Pancreas (tissue), 10 donors: ENCODE results near the gene CEP20. TPM values are rescaled to one million over a fixed set of nuclear protein-coding genes. Genes with fewer than 3 reads are reported as not detected.
A peak's percentile ranks its signal among the peaks of the same experiment; 100 is the strongest.

ENCODE experiments used
- ATAC-seq, 4 donors: fragments of 200-7000 bp; cut with Tn5 transposase; one replicate each; pipeline versions ENCODE4 v1.8.0 to v1.9.1; 2020; ENCODE audit warnings: mild to moderate bottlenecking in 4 of 4, moderate library complexity in 4 of 4
- DNase-seq, 6 donors: peaks; one replicate each; pipeline ENCODE4 v3.0.0-alpha.2; 2020
- FAIRE-seq: peaks from 2 replicates; lab custom pipeline; 2012; peaks lifted over from hg19 to GRCh38; lab: Jason Lieb, UNC
- H3K27ac ChIP-seq, 4 donors: fragments of 200-600 bp; sonication (generic); 1 replicate in 3 of 4; 2 replicates in 1 of 4; pipeline versions ENCODE4 v1.5.0 to v1.8.0; 2020
- H3K27me3 ChIP-seq, 4 donors: fragments of 200-600 bp; one replicate each; pipeline ENCODE4 v1.8.0; 2021
- H3K36me3 ChIP-seq, 3 donors: fragments of 200-600 bp; sonication (generic) in 1 of 3; one replicate each; pipeline versions ENCODE4 v1.5.0 to v1.8.0; 2020 to 2021
- H3K4me1 ChIP-seq, 3 donors: fragments of 200-600 bp; one replicate each; pipeline ENCODE4 v1.8.0; 2021
- H3K4me3 ChIP-seq, 4 donors: fragments of 200-600 bp; sonication (generic) in 2 of 4; one replicate each; pipeline versions ENCODE4 v1.5.0 to v1.8.0; 2020 to 2021
- H3K9me3 ChIP-seq, 4 donors: fragments of 200-600 bp; one replicate each; pipeline ENCODE4 v1.8.0; 2021
- CTCF ChIP-seq, 4 donors: fragments of 200-600 bp; sonication (generic) in 3 of 4; IDR thresholded peaks; one replicate each; pipeline versions ENCODE4 v1.5.0 to v1.8.0; 2021; ENCODE audit warnings: antibody characterized with exemption in 4 of 4
- WGBS, 2 donors: extraction: QIAGEN DNeasy Blood & Tissue Kit; methylation state at CpG; one replicate each; pipeline ENCODE4 v1.1.7; 2013; 5-methylcytosine and 5-hydroxymethylcytosine counted together
- intact Hi-C, 3 donors: fragments of 100-400 bp; cut with DNase I; formaldehyde crosslinking; loops; one replicate each; pipeline versions ENCODE4 v1.11.1 to v1.14.2; 2022
- polyA plus RNA-seq, 2 donors: library from polyadenylated mRNA; stranded (reverse); fragments of 200-250 nt; gene quantifications; one replicate each; pipeline ENCODE4 v1.2.3, GENCODE V29; 2013
- total RNA-seq, 6 donors: library from RNA; stranded (reverse); fragmentation: NEBNext Ultra II Directional in 4 of 6; extraction: Animal tissue kit (Norgen Biotek cat#: 25700) in 4 of 6; gene quantifications; one replicate each; pipeline versions ENCODE4 v1.2.1 to v1.2.4, GENCODE V29; 2021 to 2023
- donor health status: healthy with polysubstance abuse.
- donor health status: DM: no; HTN: no; CAD: no; lungs with moderate emphysema.
- donor health status: DM: no; HTN: no; CAD: no.
- donor health status: control.
- donor health status: control.
- donor health status: Bipolar disorder and iron deficiency.
- donor health status: DM: yes; HTN: yes; CAD: no.
- donor health status: DM: no; HTN: no; CAD: no.
- donor health status: DM: no; HTN: no; CAD: no.
- donor health status: DM: yes; HTN: yes; CAD: no.

The CEP20 gene
- total and polyA plus RNA-seq, 8 donors = 8.6 to 21.3 (median 17.5) TPM

GRCh38 chr16:15906439-15906838, 18.0 kb upstream of the CEP20 start:
- Histone ChIP-seq H3K27me3 (no peaks in the 10 kb centered on the region), H3K4me1 (no peaks in the 10 kb centered on the region), H3K36me3 (no peaks in the 10 kb centered on the region), H3K4me3 (no peak overlapping the region), H3K27ac (no peak overlapping the region), H3K9me3 (no peaks in the 10 kb centered on the region)
- TF ChIP-seq CTCF (IDR thresholded peaks at IDR 0.05) = no peak
- ATAC-seq = no peak
- no peak for DNase-seq
- 70 to 75% methylated on average over 2 of the region's 2 CpGs for WGBS, 2 donors
- intact Hi-C loops = no loop called here
- FAIRE-seq = no peak

GRCh38 chr16:15903960-15904359, 15.6 kb upstream of the CEP20 start:
- no peak for TF ChIP-seq CTCF (IDR thresholded peaks at IDR 0.05)
- no peak for ATAC-seq

GRCh38 chr16:15900901-15901500, 12.6 kb upstream of the CEP20 start:
- intact Hi-C loops = no loop called here
- Histone ChIP-seq H3K27ac (no peak overlapping the region), H3K36me3 (no peaks in the 10 kb centered on the region), H3K27me3 (no peaks in the 10 kb centered on the region), H3K4me3 (no peak overlapping the region), H3K9me3 (no peaks in the 10 kb centered on the region), H3K4me1 (peaks cover 0 to 3% (median 0%) of the 10 kb centered on the region in 3 donors)
- no peak for FAIRE-seq
- ATAC-seq = no peak
- TF ChIP-seq CTCF (IDR thresholded peaks at IDR 0.05) = no peak
- no peak for DNase-seq
- WGBS, 2 donors = 66 to 71% methylated on average over 6 of the region's 6 CpGs

More at GRCh38 chr16:15903960-15904359, 15.6 kb upstream of the CEP20 start:
- Histone ChIP-seq H3K27me3 (no peaks in the 10 kb centered on the region), H3K36me3 (no peaks in the 10 kb centered on the region), H3K9me3 (no peaks in the 10 kb centered on the region), H3K4me1 (peaks cover 0 to 3% (median 0%) of the 10 kb centered on the region in 3 donors), H3K27ac (no peak overlapping the region), H3K4me3 (no peak overlapping the region)
- FAIRE-seq = no peak
- DNase-seq = no peak
- WGBS, 2 donors = 94 to 95% methylated on average over 5 of the region's 5 CpGs
- intact Hi-C loops = no loop called here

GRCh38 chr16:15900357-15900756, 12.0 kb upstream of the CEP20 start:
- whole genome bisulfite sequencing, 2 donors = 92 to 96% methylated on average over 3 of the region's 3 CpGs
- no peak overlapping the region for H3K4me3 ChIP-seq
- intact Hi-C loops = no loop called here
- H3K9me3 ChIP-seq = no peaks in the 10 kb centered on the region
- no peaks in the 10 kb centered on the region for H3K27me3 ChIP-seq
- TF ChIP-seq CTCF (IDR thresholded peaks at IDR 0.05) = no peak
- ATAC-seq (no peak), FAIRE-seq (no peak), DNase-seq (no peak)
- peaks cover 0 to 3% (median 0%) of the 10 kb centered on the region in 3 donors for H3K4me1 ChIP-seq
- no peaks in the 10 kb centered on the region for H3K36me3 ChIP-seq
- H3K27ac ChIP-seq = no peak overlapping the region

GRCh38 chr16:15899538-15900100, 11.2 kb upstream of the CEP20 start:
- Histone ChIP-seq H3K4me3 (no peak overlapping the region), H3K4me1 (peaks cover 0 to 3% (median 0%) of the 10 kb centered on the region in 3 donors), H3K27me3 (no peaks in the 10 kb centered on the region), H3K9me3 (no peaks in the 10 kb centered on the region), H3K36me3 (no peaks in the 10 kb centered on the region), H3K27ac (peak overlapping the region in 3 of 4 donors; percentile 6 to 64 (median 32))
- DNase-seq (peak in 4 of 6 donors; percentile 54 to 87 (median 64)), FAIRE-seq (no peak), ATAC-seq (peak; percentile 93 to 97 (median 96))
- intact Hi-C loops = no loop called here
- TF ChIP-seq CTCF (IDR thresholded peaks at IDR 0.05) = no peak
- WGBS, 2 donors = 19 to 24% methylated on average over 9 of the region's 9 CpGs
